Tibial nerve (tissue), 3 donors: ENCODE measurements around the gene NAXD.

Source experiments
- CTCF ChIP-seq, 5 experiments: fragments of 200-600 bp in 3 of 5; fragments of 450-650 bp in 2 of 5; sonication (generic) in 3 of 5; IDR thresholded peaks; one replicate each; pipeline ENCODE4 v1.5.1; 2016 to 2019; ENCODE audit warnings: antibody characterized with exemption in 5 of 5, mild to moderate bottlenecking in 3 of 5, moderate library complexity in 2 of 5
- POLR2A ChIP-seq, 2 donors: fragments of 450-650 bp; IDR thresholded peaks; one replicate each; pipeline ENCODE4 v1.6.1; 2017; ENCODE audit warnings: antibody characterized with exemption in 2 of 2, mild to moderate bottlenecking in 2 of 2, moderate library complexity in 2 of 2

GRCh38 chr13:110676595-110677587 is 61.5 kb downstream of the NAXD start:
- no peak for TF ChIP-seq POLR2A (IDR thresholded peaks at IDR 0.05)
- TF ChIP-seq CTCF (IDR thresholded peaks at IDR 0.05) = no peak
